Lower lobe of right lung (tissue), 2 donors: ENCODE measurements around the gene NUP210L. TPM values are rescaled to one million over a fixed set of nuclear protein-coding genes. Genes with fewer than 3 reads are reported as not detected.
A peak's percentile ranks its signal among the peaks of the same experiment; 100 is the strongest.

Experiments used
- ATAC-seq, 2 donors: fragments of 200-7000 bp; cut with Tn5 transposase; one replicate each; pipeline ENCODE4 v1.9.1; 2020 to 2022; ENCODE audit warnings: mild to moderate bottlenecking in 2 of 2, moderate library complexity in 2 of 2
- DNase-seq: peaks from one replicate; pipeline ENCODE4 v3.0.0-alpha.2; 2020
- H3K27ac ChIP-seq: fragments of 200-600 bp; one replicate; pipeline ENCODE4 v1.8.0; 2022
- H3K27me3 ChIP-seq: fragments of 200-600 bp; one replicate; pipeline ENCODE4 v1.8.0; 2022; ENCODE audit warnings: low read depth
- H3K36me3 ChIP-seq: fragments of 200-600 bp; one replicate; pipeline ENCODE4 v1.8.0; 2022; ENCODE audit warnings: mild to moderate bottlenecking
- H3K4me1 ChIP-seq: fragments of 200-600 bp; one replicate; pipeline ENCODE4 v1.8.0; 2022
- H3K4me3 ChIP-seq: fragments of 200-600 bp; one replicate; pipeline ENCODE4 v1.8.0; 2022; ENCODE audit warnings: mild to moderate bottlenecking
- H3K9me3 ChIP-seq: fragments of 200-600 bp; one replicate; pipeline ENCODE4 v1.8.0; 2022
- CTCF ChIP-seq: fragments of 200-600 bp; IDR thresholded peaks from one replicate; pipeline ENCODE4 v1.8.0; 2022; ENCODE audit warnings: antibody characterized with exemption, mild to moderate bottlenecking
- intact Hi-C: fragments of 100-400 bp; cut with DNase I; formaldehyde crosslinking; loops from one replicate; pipeline ENCODE4 v1.11.0; 2022
- long read RNA-seq: library from polyadenylated mRNA; unstranded; transcript quantifications from one replicate; pipeline ENCODE4 v2.0.0, GENCODE V29; 2021
- total RNA-seq: library from RNA; stranded (reverse); fragmentation: NEBNext Ultra II Directional; extraction: Animal tissue kit (Norgen Biotek cat#: 25700); gene quantifications from one replicate; pipeline ENCODE4 v1.2.1, GENCODE V29; 2021
- donor health status: DM: no; HTN: yes; CAD: no; lungs with severe emphysema.

Gene NUP210L
- 1.7 TPM for total RNA-seq
- long read RNA-seq, partial matches to known transcripts = 0 of 8 reads
- long read RNA-seq, other reads (novel, unspliced or antisense) = 8 of 8 reads

DNA sequence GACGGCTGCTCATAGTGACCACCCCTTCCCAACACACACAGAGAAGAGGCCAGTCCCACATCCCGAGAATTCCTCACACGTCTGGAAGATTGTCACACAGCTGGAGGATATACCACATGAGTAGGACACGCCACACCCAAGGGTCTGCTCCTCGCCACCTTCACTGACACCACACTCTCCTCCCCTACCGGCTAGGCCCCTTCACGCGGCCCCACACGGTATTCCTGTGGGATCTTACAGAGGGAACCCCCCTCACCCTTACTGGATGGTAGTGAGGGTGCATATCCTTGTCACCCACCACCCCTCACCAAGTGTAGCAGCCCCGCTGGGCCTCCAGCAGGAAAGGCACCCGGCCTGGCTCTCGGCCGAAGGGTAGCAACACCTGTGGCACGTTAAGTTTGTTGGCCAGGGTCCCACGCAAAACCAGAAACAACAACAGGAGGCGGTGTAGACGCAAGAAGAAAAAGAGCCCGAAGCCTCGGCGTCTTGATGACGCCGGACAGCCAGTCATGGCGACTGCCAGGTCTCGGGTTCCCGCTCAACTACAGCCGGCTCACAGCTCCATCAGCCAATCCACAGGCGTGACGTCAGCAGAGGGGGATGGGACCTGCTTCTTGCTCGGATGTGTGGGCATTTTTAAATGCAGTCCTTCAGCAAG is at the start of gene NUP210L:
TSS of gene NUP210L (minus strand) at position 540 of the 658 bp plus-strand sequence.
- Histone ChIP-seq H3K27me3 (no peaks in the 10 kb centered on the region), H3K9me3 (no peaks in the 10 kb centered on the region), H3K27ac (peak within 1 kb of the TSS; percentile 94), H3K4me1 (peaks cover 56% of the 10 kb centered on the region), H3K4me3 (peak within 1 kb of the TSS; percentile 60), H3K36me3 (peaks cover 36% of the 10 kb centered on the region)
- intact Hi-C loops = no loop called here
- peak; percentile 95 for DNase-seq
- peak; percentile 89 to 92 for ATAC-seq
- TF ChIP-seq CTCF = no peak

GRCh38 chr1:154199563-154199879 is 44.6 kb upstream of the NUP210L start:
- intact Hi-C loops = no loop called here
- Histone ChIP-seq H3K4me3 (no peak overlapping the region), H3K9me3 (no peaks in the 10 kb centered on the region), H3K36me3 (peaks cover under 1% of the 10 kb centered on the region), H3K4me1 (peaks cover 6% of the 10 kb centered on the region), H3K27ac (no peak overlapping the region), H3K27me3 (no peaks in the 10 kb centered on the region)
- ATAC-seq (no peak), DNase-seq (no peak)
- no peak for TF ChIP-seq CTCF

GRCh38 chr1:154198756-154199562 is 44.1 kb upstream of the NUP210L start:
- Histone ChIP-seq H3K36me3 (no peaks in the 10 kb centered on the region), H3K27me3 (no peaks in the 10 kb centered on the region), H3K4me3 (no peak overlapping the region), H3K4me1 (peaks cover 6% of the 10 kb centered on the region), H3K27ac (no peak overlapping the region), H3K9me3 (no peaks in the 10 kb centered on the region)
- DNase-seq (no peak), ATAC-seq (peak; percentile 63 to 76)
- peak; percentile 59 for TF ChIP-seq CTCF
- intact Hi-C loops = no loop called here

DNA sequence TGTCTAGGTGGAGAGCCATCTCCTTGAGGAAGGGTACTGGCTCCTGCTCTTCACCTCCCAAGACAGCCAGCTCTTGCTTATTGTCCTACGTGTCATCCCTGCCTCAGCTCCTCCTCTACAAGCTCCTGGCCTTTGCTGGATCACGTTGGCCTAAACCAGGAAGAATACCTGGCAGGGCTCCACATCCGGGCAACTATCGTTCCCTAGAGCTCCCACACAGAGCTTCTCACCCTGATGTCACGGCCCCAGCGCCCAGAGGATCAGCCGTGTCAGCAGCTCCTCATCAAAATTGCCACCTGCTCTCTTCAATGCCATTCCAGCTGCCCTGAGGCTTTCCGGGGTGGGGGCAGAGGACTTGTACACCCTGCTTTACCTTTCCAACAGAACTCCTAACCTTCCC is 38.9 kb upstream of the NUP210L start:
- intact Hi-C loops = no loop called here
- no peak overlapping the region for H3K27ac ChIP-seq
- no peaks in the 10 kb centered on the region for H3K27me3 ChIP-seq
- H3K4me3 ChIP-seq = no peak overlapping the region
- no peaks in the 10 kb centered on the region for H3K36me3 ChIP-seq
- no peak for TF ChIP-seq CTCF
- no peaks in the 10 kb centered on the region for H3K4me1 ChIP-seq
- ATAC-seq (no peak), DNase-seq (no peak)
- no peaks in the 10 kb centered on the region for H3K9me3 ChIP-seq

DNA sequence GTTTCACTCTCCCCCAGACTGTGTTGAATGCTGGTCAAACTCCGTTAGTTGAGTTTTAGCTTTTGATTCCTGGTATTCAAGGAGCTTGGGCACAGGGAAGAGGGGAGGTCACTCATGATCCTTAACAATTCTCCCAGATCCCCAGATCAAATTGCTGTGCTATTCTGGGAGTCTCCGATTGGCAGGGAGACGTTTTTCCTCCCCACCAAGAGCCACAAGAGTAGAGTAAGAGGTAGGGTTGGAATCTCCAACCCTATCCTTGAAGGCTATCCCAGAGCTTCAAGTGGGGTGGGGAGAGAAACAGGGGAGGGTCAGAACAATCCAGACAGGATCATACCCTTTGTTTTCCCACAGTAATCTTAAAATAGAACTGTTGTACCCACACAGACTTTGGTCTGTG is 37.6 kb upstream of the NUP210L start:
- DNase-seq = no peak
- Histone ChIP-seq H3K27me3 (no peaks in the 10 kb centered on the region), H3K4me1 (no peaks in the 10 kb centered on the region), H3K27ac (no peak overlapping the region), H3K36me3 (no peaks in the 10 kb centered on the region), H3K9me3 (no peaks in the 10 kb centered on the region), H3K4me3 (no peak overlapping the region)
- no peak for ATAC-seq
- intact Hi-C loops = no loop called here
- no peak for TF ChIP-seq CTCF
